HCT116 (cell line): Measurements from ENCODE around the gene BBIP1. TPM values are rescaled to one million over a fixed set of nuclear protein-coding genes. Genes with fewer than 3 reads are reported as not detected.

Experiments
- ATAC-seq: fragments of 200-7000 bp; cut with Tn5 transposase; 2 replicates; pipeline ENCODE4 v1.9.1; 2020; ENCODE audit warnings: mild to moderate bottlenecking, moderate library complexity
- BruUV-seq: library from RNA; stranded (reverse); fragments of 400-500 nt; replicated peaks from 2 replicates; lab custom pipeline; 2021; lab: Mats Ljungman, UMichigan
- CTCF ChIA-PET: fragments of 300-600 bp; sonication (Branson Sonifier 250); formaldehyde crosslinking; loops from one replicate; lab custom pipeline; 2021; ENCODE audit warnings: antibody characterized with exemption; lab: Charles Lee
- POLR2A ChIA-PET: fragments of 300-600, 350-600 bp; sonication (Branson Sonifier 250); formaldehyde crosslinking; loops from one replicate; lab custom pipeline; 2021; ENCODE audit warnings: antibody characterized with exemption; lab: Charles Lee
- RAD21 ChIA-PET, 2 experiments: fragments of 300-600 bp; sonication (Branson Sonifier 250); formaldehyde crosslinking; loops; one replicate each; lab custom pipeline; 2023; ENCODE audit warnings: low total read pairs in 2 of 2; ENCODE audit not compliant: uncharacterized antibody in 2 of 2, unreplicated experiment in 2 of 2, low non-redundant PET in 1 of 2; lab: Charles Lee
- DNase-seq: peaks from one replicate; pipeline ENCODE4 v3.0.0-alpha.2; 2010; ENCODE audit warnings: low read depth, low spot score
- H2AFZ ChIP-seq: fragments of 200-600 bp; shearing (Covaris generic), sonication (generic); 2 replicates; pipeline ENCODE4 v1.6.1; 2017; ENCODE audit warnings: low read depth, mixed run types, mixed read lengths, antibody characterized with exemption, low read length; ENCODE audit not compliant: poor library complexity, severe bottlenecking
- H3K27ac ChIP-seq: 2 replicates; pipeline ENCODE4 v1.5.1; 2012; ENCODE audit warnings: low read depth, low read length
- H3K27me3 ChIP-seq: fragments of 200-600 bp; sonication (generic); 2 replicates; pipeline ENCODE4 v1.6.1; 2016; ENCODE audit warnings: mixed run types, low read length, mixed read lengths; ENCODE audit not compliant: insufficient read depth
- H3K36me3 ChIP-seq, 2 experiments: fragments of 200-500 bp in 1 of 2; fragments of 200-600 bp in 1 of 2; sonication (Bioruptor generic) in 1 of 2; sonication (generic) in 1 of 2; 2 replicates each; pipeline versions ENCODE4 v1.5.1 to v1.6.1; 2014 to 2016; ENCODE audit warnings: low read length in 2 of 2, inconsistent platforms in 1 of 2, mixed read lengths in 1 of 2, mixed run types in 1 of 2; ENCODE audit not compliant: insufficient read depth in 2 of 2, control insufficient read depth in 1 of 2
- H3K4me1 ChIP-seq, 2 experiments: fragments of 200-600 bp in 1 of 2; sonication (generic) in 1 of 2; 2 replicates each; pipeline versions ENCODE4 v1.5.1 to v1.6.1; 2012 to 2017; ENCODE audit warnings: low read length in 2 of 2, inconsistent platforms in 1 of 2, mild to moderate bottlenecking in 1 of 2, mixed read lengths in 1 of 2, mixed run types in 1 of 2, moderate library complexity in 1 of 2; ENCODE audit not compliant: insufficient read depth in 2 of 2, control insufficient read depth in 1 of 2
- H3K4me2 ChIP-seq: fragments of 200-600 bp; sonication (generic); 2 replicates; pipeline ENCODE4 v1.6.1; 2017; ENCODE audit warnings: mixed run types, low read length, mixed read lengths
- H3K4me3 ChIP-seq, 2 experiments: fragments of 200-600 bp in 1 of 2; sonication (generic) in 1 of 2; replicated peaks in 1 of 2; 2 replicates each; pipeline ENCODE4 v1.5.1; 2011 to 2016; ENCODE audit warnings: low read length in 2 of 2, control low read depth in 1 of 2, low read depth in 1 of 2, mild to moderate bottlenecking in 1 of 2, mixed read lengths in 1 of 2, mixed run types in 1 of 2
- H3K79me2 ChIP-seq: fragments of 200-600 bp; sonication (generic); 2 replicates; pipeline ENCODE4 v1.6.1; 2017; ENCODE audit warnings: mild to moderate bottlenecking, mixed run types, low read length, moderate library complexity, mixed read lengths; ENCODE audit not compliant: insufficient read depth
- H3K9ac ChIP-seq: fragments of 200-600 bp; sonication (generic); 2 replicates; pipeline ENCODE4 v1.6.1; 2016; ENCODE audit warnings: low read length, mixed read lengths
- H3K9me2 ChIP-seq: fragments of 200-600 bp; sonication (generic), shearing (Covaris generic); 2 replicates; pipeline ENCODE4 v1.6.1; 2017; ENCODE audit warnings: mixed run types, mild to moderate bottlenecking, moderate library complexity; ENCODE audit not compliant: insufficient read depth
- H3K9me3 ChIP-seq, 2 experiments: fragments of 200-500 bp in 1 of 2; fragments of 200-600 bp in 1 of 2; sonication (Bioruptor generic) in 1 of 2; sonication (generic) in 1 of 2; 2 replicates each; pipeline ENCODE4 v1.6.1; 2014 to 2017; ENCODE audit warnings: low read length in 2 of 2, mixed read lengths in 2 of 2, inconsistent platforms in 1 of 2, low read depth in 1 of 2, mild to moderate bottlenecking in 1 of 2, mixed run types in 1 of 2, moderate library complexity in 1 of 2; ENCODE audit not compliant: control insufficient read depth in 1 of 2, insufficient read depth in 1 of 2
- H4K20me1 ChIP-seq: fragments of 200-600 bp; sonication (generic), shearing (Covaris generic); 2 replicates; pipeline ENCODE4 v1.6.1; 2017; ENCODE audit warnings: mixed run types, mild to moderate bottlenecking, moderate library complexity; ENCODE audit not compliant: insufficient read depth
- CEBPB ChIP-seq: IDR thresholded peaks from 2 replicates; pipeline ENCODE4 v1.6.1; 2012; ENCODE audit warnings: low read depth
- EGR1 ChIP-seq: IDR thresholded peaks from 2 replicates; pipeline ENCODE4 v1.6.1; 2012; ENCODE audit warnings: low read depth
- EZH2 ChIP-seq: fragments of 200-600 bp; sonication (generic); IDR thresholded peaks from 2 replicates; pipeline ENCODE4 v1.6.1; 2017; ENCODE audit warnings: antibody characterized with exemption, mixed run types
- EZH2phosphoT487 ChIP-seq: fragments of 200-600 bp; IDR thresholded peaks from 2 replicates; pipeline ENCODE4 v1.6.1; 2018; ENCODE audit warnings: antibody characterized with exemption, borderline replicate concordance
- FOSL1 ChIP-seq: IDR thresholded peaks from 2 replicates; pipeline ENCODE4 v1.6.1; 2012; ENCODE audit warnings: low read depth
- MAX ChIP-seq: IDR thresholded peaks from 2 replicates; pipeline ENCODE4 v1.6.1; 2012
- POLR2AphosphoS5 ChIP-seq: IDR thresholded peaks from 2 replicates; pipeline ENCODE4 v1.6.1; 2011; ENCODE audit warnings: mild to moderate bottlenecking, low read depth, low read length, moderate library complexity
- SP1 ChIP-seq: IDR thresholded peaks from 2 replicates; pipeline ENCODE4 v1.6.1; 2012; ENCODE audit warnings: low read depth
- TCF7L2 ChIP-seq: IDR thresholded peaks from 2 replicates; pipeline ENCODE4 v1.7.0; 2011; ENCODE audit warnings: borderline replicate concordance, inconsistent platforms; ENCODE audit not compliant: insufficient read depth, insufficient read length; ENCODE audit errors: extremely low read depth
- YY1 ChIP-seq: IDR thresholded peaks from 2 replicates; pipeline ENCODE4 v1.6.1; 2011; ENCODE audit warnings: low read length, low read depth, moderate library complexity, mild to moderate bottlenecking; ENCODE audit not compliant: insufficient replicate concordance; ENCODE audit errors: extremely low read depth
- ZFX ChIP-seq: fragments of 450-650 bp; IDR thresholded peaks from 2 replicates; pipeline ENCODE4 v1.6.1; 2017
- ZNF274 ChIP-seq: fragments of 200-500 bp; sonication (Bioruptor generic); IDR thresholded peaks from 2 replicates; pipeline ENCODE4 v1.6.1; 2014; ENCODE audit warnings: mild to moderate bottlenecking, low read depth, low read length, inconsistent platforms
- intact Hi-C: fragments of 100-400 bp; cut with micrococcal nuclease; formaldehyde crosslinking; loops from 2 replicates; pipeline ENCODE4 v1.10.0; 2022
- total RNA-seq: library from RNA; stranded (reverse); gene quantifications from one replicate; pipeline ENCODE4 v1.2.1, GENCODE V29; 2021; ENCODE audit not compliant: unreplicated experiment
- TF ChIP-seq, protein P1 (sequence below), 3 experiments: fragments of 200-600 bp in 1 of 3; sonication (generic) in 1 of 3; IDR thresholded peaks in 2 of 3; conservative IDR thresholded peaks in 1 of 3; 2 replicates each; pipeline ENCODE4 v1.5.1; 2012 to 2017; ENCODE audit warnings: low read depth in 2 of 3, low read length in 2 of 3, antibody characterized with exemption in 1 of 3, borderline replicate concordance in 1 of 3, control low read depth in 1 of 3, mild to moderate bottlenecking in 1 of 3, mixed read lengths in 1 of 3, mixed run types in 1 of 3, moderate library complexity in 1 of 3; ENCODE audit not compliant: insufficient read depth in 1 of 3
- TF ChIP-seq, protein P2 (sequence below): IDR thresholded peaks from 2 replicates; pipeline ENCODE4 v1.6.1; 2012

Gene BBIP1
- total RNA-seq, 1 experiment from 2014 or later = 38.9 TPM

DNA sequence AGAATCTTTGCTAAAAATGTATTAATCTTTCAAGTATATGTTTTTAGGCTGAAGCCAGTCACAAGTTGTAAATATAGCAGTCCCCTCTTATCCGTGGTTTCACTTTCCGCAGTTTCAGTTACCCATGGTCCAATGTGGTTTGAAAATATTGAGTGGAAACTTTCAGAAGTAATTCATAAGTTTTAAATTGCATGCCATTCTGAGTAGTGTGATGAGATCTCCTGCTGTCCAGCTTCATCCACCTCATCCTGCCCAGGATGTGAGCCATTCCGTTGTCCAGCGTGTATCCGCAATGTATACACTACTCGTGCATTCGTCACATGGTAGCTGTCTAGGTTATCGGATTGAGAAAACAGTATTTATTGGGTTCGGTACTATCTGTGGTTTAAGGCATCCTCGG lies 35.1 kb downstream of the BBIP1 start:
- peaks cover 0 to 6% of the 10 kb centered on the region in 2 experiments; a peak in 1 of 4 replicates for H3K36me3 ChIP-seq
- RAD21 ChIA-PET = no interaction called here
- no peak overlapping the region for H2AFZ ChIP-seq
- DNase-seq (no peak), ATAC-seq (no peak)
- H3K27me3 ChIP-seq = no peaks in the 10 kb centered on the region
- no TSS peak for BruUV-seq
- H3K9ac ChIP-seq = no peak overlapping the region
- H4K20me1 ChIP-seq = no peaks in the 10 kb centered on the region
- no peak overlapping the region for H3K27ac ChIP-seq
- H3K4me2 ChIP-seq = no peak overlapping the region
- TF ChIP-seq EGR1 (no peak), YY1 (no peak), CEBPB (no peak), POLR2AphosphoS5 (no peak), ZNF274 (no peak), EZH2 (no peak), EZH2phosphoT487 (no peak), MAX (no peak), TCF7L2 (no peak), SP1 (no peak), FOSL1 (no peak), ZFX (no peak)
- TF ChIP-seq, protein P1, sequence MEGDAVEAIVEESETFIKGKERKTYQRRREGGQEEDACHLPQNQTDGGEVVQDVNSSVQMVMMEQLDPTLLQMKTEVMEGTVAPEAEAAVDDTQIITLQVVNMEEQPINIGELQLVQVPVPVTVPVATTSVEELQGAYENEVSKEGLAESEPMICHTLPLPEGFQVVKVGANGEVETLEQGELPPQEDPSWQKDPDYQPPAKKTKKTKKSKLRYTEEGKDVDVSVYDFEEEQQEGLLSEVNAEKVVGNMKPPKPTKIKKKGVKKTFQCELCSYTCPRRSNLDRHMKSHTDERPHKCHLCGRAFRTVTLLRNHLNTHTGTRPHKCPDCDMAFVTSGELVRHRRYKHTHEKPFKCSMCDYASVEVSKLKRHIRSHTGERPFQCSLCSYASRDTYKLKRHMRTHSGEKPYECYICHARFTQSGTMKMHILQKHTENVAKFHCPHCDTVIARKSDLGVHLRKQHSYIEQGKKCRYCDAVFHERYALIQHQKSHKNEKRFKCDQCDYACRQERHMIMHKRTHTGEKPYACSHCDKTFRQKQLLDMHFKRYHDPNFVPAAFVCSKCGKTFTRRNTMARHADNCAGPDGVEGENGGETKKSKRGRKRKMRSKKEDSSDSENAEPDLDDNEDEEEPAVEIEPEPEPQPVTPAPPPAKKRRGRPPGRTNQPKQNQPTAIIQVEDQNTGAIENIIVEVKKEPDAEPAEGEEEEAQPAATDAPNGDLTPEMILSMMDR (IDR thresholded peaks at IDR 0.05 in 2 of 3, conservative IDR thresholded peaks at IDR 0.05 in 1 of 3; ENCODE audit: borderline replicate concordance in 1 of 3, insufficient read depth in 1 of 3, low read depth in 2 of 3, low read length in 2 of 3) = no peak
- TF ChIP-seq, protein P2, sequence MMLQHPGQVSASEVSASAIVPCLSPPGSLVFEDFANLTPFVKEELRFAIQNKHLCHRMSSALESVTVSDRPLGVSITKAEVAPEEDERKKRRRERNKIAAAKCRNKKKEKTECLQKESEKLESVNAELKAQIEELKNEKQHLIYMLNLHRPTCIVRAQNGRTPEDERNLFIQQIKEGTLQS = no peak
- no peaks in the 10 kb centered on the region for H3K9me3 ChIP-seq
- no peaks in the 10 kb centered on the region for H3K4me1 ChIP-seq
- POLR2A ChIA-PET = no interaction called here
- H3K9me2 ChIP-seq = no peaks in the 10 kb centered on the region
- no peaks in the 10 kb centered on the region for H3K79me2 ChIP-seq
- CTCF ChIA-PET = no interaction called here
- H3K4me3 ChIP-seq = no peak overlapping the region
- intact Hi-C loops = no loop called here
